H1 (cell line): ENCODE measurements around the gene PDZD8. TPM values are rescaled to one million over a fixed set of nuclear protein-coding genes. Genes with fewer than 3 reads are reported as not detected.

Source experiments
- CHD7 ChIP-seq: fragments of 300-600 bp; sonication (generic); IDR thresholded peaks from 2 replicates; pipeline ENCODE4 v1.7.1; 2012; ENCODE audit warnings: low read length, moderate library complexity, mild to moderate bottlenecking, inconsistent platforms; ENCODE audit not compliant: insufficient replicate concordance
- EGR1 ChIP-seq: IDR thresholded peaks from 2 replicates; pipeline ENCODE4 v1.6.1; 2011; ENCODE audit warnings: low read depth, low read length, borderline replicate concordance
- PHF8 ChIP-seq: fragments of 200-600 bp; sonication (generic); conservative IDR thresholded peaks from 2 replicates; pipeline ENCODE4 v1.7.1; 2012; ENCODE audit warnings: low read depth, mild to moderate bottlenecking, inconsistent platforms, low read length, moderate library complexity
- polyA plus RNA-seq, 7 experiments: library from polyadenylated mRNA; depleted of rRNA in 3 of 7; stranded (reverse) in 5 of 7; unstranded in 2 of 7; fragments of >200 nt in 5 of 7; fragments of 200-250 nt in 2 of 7; gene quantifications; 1 replicate in 5 of 7; 2 replicates in 1 of 7; 4 replicates in 1 of 7; pipeline versions ENCODE4 v1.2.1 to v1.2.3, GENCODE V29; 2011 to 2013; ENCODE audit warnings: missing spikeins in 2 of 7, mixed read lengths in 2 of 7
- total RNA-seq: library from RNA; stranded (reverse); fragmentation: NEBNext Ultra II Directional; extraction: Animal tissue kit (Norgen Biotek cat#: 25700); gene quantifications from 2 replicates; pipeline ENCODE4 v1.2.1, GENCODE V29; 2021
- TF ChIP-seq, protein P1 (sequence below): IDR thresholded peaks from 2 replicates; pipeline ENCODE4 v1.6.1; 2012; ENCODE audit warnings: inconsistent platforms

PDZD8 gene
- total and polyA plus RNA-seq, 2 of the 8 experiments (the other 6 are each of a cell fraction or from before 2014, with no cell fraction given): 10.9 to 50.1 TPM

- TF ChIP-seq CHD7 (no peak), EGR1 (peak; percentile 23; the same call in 1 of the 2 replicates), PHF8 (no peak)
- TF ChIP-seq, protein P1, sequence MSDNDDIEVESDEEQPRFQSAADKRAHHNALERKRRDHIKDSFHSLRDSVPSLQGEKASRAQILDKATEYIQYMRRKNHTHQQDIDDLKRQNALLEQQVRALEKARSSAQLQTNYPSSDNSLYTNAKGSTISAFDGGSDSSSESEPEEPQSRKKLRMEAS: peak; percentile 36; the same call in 1 of the 2 replicates
Observed at GRCh38 chr10:117345143-117345542, 30.1 kb downstream of the PDZD8 start (continued).
